NCI-H1048 (cell line): Measurements from ENCODE around the gene EXOSC7.
"Not testable (repeated sequence)": the region's sequence is repeated elsewhere in the genome, so short reads cannot be mapped to it uniquely, and the experiment has no call there.

ENCODE experiments used
- DNase-seq: peaks from one replicate; lab custom pipeline; 2025; lab: John Stamatoyannopoulos, UW

The EXOSC7 gene

DNA sequence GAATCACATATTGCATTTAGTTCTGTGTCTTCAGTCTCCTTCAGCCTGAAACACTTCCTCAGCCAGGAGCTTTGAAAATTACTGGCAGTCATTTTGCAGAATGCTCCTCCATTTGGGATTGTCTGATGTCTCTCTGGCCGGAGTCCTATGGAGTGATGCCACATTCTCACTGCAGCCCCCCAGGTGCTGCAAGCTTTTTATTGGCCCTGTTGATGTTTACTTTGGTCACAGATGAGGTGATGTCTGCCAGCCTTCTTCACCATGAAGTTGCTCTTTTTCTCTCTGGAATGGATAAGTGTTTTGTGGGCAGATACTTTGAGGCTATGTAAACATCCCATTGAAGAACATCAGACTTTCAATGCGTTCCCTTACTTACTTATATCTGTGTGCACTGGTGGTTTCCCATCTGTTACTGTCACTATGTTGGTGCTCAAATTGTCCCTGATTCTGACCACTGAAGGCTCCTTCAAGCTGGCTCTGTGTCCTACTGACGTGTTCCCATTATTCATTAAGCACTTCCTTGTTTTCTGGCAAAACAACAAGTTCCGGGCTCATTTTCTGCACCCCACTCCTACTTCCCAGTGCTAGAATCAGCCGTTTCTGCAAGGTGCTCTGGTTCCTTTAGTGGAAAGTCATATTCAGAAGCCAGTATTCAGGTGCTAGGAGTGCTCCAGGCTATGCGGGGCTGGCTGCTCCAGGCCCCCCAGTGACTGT, 48.7 kb downstream of the EXOSC7 start:
- no peak for DNase-seq

DNA sequence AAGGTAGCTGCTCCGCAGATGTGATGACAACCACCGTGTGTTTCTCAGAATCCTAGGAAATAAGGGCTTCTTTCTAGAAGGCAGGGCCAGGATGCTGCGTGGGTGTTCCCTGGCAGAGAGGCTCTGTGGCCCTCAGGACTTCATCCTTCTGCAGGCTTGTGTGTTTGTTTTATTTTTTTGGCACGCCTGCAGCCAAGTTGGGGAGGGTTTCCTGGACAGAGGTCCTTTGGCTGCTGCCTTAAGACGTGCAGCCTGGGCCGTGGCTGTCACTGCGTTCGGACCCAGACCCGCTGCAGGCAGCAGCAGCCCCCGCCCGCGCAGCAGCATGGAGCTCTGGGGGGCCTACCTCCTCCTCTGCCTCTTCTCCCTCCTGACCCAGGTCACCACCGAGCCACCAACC, 50.0 kb downstream of the EXOSC7 start, which contains the start of gene CLEC3B:
Gene CLEC3B, plus strand, starts transcription at position 266 of the 400 bp plus-strand sequence. Its CDS starts 60 bp downstream, at position 326.
- DNase-seq: no peak

DNA sequence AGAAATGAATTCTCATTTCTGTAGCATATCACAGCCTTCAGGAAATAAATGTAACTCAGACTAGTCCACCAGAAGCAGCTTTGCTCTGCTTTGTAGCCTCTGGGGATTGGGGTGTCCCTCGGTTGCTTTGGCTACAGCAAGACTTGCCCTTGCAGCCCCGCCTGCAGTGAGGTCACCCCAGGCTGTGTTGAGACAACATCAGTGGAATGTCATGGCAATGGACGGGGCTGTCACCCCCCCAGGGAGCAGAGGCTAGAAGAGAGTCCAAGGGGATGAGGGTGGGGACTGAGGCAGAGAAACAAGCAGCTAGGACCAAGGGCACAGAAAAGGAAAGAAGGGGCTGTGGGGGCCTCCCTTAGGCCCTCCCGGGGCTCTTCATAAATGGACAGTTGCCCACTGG, 50.9 kb downstream of the EXOSC7 start:
- no peak for DNase-seq

DNA sequence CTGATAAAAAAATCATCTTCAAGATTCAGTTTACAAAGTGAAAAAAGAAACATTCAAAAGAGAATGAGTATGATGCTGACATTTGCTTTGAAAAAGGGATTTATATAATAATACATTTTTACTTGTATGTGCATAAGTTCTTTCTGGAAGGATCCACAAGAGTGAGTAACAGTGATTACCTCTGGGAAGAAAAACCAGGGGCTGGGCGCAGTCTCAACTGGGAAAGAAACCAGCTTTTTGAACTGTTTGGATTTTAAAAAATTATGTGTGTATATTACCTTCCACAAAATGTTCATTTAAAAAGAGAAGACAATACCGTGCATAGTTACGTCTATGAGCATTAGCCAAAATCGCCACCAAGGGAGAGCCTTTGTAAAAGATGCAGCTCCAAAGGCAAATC, 51.4 kb downstream of the EXOSC7 start:
- no peak for DNase-seq

DNA sequence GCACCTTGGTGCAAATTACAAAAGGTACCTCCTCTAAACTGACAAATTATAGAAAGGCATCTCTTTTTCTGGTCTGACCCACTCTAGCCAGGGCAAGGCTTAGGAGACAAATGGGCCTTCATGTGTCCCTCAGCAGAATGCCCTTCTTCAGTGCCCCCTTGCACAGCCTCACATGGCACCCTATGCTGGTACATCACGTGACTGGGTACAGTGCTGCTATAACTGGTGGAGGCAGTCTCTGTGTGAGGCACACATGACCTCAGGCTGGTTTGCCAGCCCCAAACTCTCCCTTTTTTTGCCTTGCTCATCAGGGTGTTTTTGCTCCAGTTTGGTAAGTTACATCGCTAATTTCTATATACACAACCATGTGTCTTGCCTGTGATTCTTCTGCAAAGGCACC, 53.2 kb downstream of the EXOSC7 start:
- no peak for DNase-seq

DNA sequence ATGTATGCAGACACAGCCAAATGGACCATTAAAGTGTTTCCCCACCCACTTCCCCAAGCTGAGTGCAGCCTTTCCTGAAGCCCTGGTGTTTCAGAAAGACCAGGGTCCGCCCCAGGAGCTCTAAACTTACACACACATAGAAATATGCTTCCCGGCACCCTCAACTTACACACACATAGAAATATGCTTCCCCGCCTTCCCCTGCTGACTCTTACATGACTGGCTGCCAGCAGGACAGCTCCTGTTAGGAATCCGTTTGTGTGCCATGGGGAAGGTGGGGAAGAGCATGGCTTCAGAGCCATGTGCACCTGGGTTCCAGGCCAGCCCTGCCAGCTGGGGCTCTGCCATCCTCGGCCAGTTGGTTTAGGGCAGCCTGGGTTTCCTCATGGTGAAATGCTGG, 53.6 kb downstream of the EXOSC7 start:
- DNase-seq: no peak

DNA sequence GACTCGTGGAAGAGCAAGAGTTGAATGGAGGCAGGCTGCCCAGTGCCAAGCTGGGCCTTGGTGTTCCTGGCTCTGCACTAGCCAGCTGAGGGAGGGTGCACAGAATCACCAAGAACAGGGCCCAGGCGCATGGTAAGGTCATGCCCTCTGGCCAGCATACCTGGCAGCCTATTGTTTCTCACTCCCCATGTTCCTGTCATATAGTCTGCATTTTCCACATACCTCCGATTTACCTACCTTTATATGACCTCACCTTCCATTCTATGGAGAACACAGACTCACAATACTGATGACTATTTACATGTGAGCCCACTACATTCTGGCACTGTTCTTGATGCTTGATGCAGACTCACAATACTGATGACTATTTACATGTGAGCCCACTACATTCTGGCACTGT, 55.5 kb downstream of the EXOSC7 start:
- no peak for DNase-seq

DNA sequence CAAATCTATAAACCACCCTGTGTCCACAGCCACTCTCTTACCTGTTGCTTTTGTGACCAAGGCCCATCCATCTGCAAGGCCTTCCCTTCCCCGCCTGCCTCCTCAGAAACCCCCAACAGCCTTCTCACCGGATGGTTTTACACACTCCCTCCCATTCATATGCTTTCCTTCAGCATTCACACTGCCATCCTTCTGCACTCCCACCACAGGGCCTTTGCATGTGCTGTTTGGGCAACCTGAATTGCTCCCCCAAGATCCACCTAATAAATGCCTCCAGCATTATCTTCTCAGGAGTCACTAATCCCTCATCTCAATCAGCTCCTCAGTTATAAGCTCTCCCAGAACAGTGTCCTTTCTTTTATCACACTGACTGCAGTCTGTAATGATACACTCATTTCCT, 56.1 kb downstream of the EXOSC7 start:
- no peak for DNase-seq

DNA sequence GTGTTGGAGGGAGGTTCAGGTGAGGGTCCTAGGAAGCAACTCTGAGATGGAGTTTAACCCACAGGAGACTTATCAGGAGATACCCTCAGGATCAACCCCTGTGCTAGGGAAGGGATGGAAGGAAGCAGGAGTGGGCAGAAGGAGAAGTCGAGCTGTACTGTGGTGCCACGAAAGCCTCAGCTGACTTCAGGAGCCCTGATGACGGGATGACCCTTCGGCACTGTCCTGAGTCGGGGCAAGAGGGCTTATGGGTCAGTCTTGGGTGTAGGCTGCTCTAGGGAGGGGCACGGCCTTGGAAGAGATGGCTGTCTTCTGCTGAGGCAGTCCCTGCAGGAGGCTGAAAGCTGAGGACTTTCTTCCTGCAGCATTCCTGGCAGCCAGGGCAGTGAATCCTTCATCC, 57.7 kb downstream of the EXOSC7 start:
- DNase-seq: no peak

DNA sequence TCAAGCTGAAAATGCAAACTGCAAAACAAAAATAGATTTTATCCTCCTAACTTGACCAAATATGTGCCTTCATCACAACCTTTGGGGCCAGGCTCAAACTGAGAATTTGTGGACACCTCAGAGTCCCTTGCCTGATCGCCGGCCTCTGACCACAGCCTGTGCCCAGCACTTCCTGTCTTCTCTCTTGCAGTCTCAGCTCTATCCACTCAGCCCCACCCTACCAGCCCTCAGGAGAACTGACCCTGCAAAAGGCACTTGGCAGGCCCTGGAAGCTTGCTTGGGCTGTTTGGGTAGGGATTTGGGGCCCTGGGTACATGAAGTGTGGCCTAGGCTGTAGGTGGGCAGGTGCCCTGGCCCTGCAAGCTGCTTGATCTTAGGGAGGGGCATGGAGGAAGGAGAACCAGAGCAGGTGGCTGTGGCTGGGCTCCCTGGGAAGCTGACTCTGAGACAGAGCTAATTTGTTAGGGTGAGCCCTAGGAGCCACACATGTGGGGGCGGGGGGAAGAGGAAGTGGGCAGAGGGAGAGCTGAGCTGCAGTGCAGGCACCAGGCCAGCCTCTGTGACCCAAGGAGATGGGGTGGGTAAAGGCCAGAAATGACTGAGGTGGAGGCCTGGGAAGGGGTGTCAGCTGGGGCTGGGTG, 58.7 kb downstream of the EXOSC7 start:
- DNase-seq: no peak

DNA sequence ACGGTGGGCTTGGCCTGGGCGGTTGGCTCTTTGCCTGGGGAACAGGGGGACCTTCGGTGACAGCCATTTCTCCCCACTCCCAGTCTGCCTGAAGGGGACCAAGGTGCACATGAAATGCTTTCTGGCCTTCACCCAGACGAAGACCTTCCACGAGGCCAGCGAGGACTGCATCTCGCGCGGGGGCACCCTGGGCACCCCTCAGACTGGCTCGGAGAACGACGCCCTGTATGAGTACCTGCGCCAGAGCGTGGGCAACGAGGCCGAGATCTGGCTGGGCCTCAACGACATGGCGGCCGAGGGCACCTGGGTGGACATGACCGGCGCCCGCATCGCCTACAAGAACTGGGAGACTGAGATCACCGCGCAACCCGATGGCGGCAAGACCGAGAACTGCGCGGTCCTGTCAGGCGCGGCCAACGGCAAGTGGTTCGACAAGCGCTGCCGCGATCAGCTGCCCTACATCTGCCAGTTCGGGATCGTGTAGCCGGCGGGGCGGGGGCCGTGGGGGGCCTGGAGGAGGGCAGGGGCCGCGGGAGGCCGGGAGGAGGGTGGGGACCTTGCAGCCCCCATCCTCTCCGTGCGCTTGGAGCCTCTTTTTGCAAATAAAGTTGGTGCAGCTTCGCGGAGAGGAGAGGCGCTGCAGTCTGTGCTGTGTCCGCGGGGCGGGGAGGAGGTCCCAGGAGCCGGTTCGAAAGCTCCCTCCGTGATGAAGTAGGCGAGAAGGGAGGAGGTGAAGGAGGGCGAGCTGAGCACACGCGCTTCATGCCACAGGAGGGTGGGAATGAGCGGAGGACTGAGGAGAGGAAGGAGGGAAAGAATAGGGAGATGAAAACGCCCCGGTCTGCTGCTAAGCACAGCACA, 59.6 kb downstream of the EXOSC7 start:
- no peak for DNase-seq

DNA sequence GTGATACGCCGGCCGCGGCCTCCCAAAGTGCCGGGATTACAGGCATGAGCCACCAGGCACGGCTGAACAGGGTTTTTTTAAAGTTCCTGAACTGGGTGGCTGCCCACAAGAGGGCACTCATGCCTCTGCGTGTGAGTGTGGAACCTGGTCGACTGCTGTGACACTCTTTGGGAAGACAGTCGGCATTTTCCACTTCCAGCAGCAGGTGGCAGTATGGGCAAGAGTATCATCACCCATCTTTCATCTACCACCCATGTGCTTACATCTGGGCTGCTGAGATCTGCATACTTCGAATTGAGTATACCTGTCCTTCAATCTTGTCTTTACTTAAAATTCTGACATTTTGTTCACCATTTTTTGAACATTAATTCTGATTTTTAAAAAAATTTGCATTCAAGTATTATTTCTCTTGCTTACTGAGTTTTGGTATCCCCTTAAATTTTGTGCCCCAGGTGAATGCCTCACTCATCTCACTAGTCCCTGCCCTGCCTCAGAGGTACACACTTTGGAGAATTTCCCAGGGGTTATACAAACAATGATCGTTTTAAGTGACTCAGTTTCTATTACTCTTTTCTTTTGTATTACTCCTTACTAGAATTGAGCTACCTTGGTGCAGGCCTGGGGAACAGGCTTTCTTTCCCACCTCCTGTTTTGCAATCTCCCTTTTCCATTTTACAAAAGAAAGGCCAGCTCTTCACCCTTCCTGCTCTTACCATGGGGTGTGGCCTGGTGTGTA, 61.8 kb downstream of the EXOSC7 start:
- peak; percentile 61 for DNase-seq

DNA sequence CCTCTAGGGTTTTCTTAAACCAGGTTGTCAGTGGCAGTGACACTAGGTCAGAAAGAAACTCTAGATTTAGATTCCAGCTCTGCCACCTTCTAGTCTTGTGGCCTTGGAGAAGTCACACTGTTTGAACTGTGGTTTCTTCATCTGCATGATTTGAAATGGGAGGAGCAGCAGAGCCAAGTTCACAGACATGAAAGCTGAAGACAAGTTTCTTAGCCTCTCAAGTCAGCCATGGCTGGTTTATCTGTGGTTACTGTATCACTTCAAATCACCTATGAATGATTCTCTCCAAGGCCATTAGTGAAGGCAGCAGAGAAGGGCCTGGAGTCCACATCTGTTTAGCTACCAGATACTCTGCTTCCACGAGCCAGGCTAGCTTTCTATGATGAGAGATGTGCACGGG, 65.6 kb downstream of the EXOSC7 start:
- no peak for DNase-seq

DNA sequence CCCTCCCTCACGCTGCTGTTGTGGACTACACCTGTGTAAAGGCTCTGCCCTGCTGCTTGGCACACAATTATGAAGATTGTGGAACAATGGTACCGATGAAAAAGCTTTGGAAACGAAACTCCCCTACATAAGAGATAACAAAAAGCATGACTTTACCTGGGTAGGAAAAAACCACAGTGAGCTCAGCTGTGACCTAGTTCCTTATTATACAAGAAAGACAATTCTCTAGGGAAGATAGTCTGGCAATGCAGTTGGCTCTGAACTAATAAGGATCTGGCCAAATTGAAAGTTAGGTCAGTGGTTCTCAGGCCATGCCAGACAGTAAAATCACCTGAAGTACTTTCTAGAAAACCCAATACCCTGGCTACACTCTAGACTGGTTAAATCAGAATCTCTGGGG, 66.1 kb downstream of the EXOSC7 start:
- DNase-seq: no peak

DNA sequence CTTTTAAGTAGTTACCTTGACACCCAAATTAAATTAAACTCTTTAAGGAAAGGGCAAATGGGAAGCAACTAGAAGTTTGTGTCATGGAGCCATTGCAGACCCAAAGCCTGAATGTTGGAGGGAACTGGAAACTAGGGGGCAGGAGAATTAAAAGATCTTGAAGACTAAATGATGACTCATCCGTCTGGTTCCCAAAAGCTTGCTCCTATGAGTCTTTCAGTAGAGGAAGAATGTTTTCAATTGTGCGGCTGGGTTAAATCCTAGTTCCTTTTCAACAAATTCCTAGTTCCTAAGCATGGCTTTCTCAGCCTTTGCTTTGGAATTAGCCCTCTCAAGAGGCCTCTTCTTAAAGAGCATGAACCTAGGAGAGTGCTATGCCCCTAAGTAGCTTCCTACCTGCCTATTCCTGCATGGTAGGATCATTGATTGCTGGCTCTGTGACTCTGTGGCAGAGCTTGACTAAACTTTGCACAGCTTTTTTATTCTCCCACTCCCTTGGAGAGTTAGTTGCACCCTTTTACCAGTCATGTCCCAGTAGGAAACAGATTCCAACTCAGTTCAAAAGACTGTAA, 67.8 kb downstream of the EXOSC7 start:
- no peak for DNase-seq

DNA sequence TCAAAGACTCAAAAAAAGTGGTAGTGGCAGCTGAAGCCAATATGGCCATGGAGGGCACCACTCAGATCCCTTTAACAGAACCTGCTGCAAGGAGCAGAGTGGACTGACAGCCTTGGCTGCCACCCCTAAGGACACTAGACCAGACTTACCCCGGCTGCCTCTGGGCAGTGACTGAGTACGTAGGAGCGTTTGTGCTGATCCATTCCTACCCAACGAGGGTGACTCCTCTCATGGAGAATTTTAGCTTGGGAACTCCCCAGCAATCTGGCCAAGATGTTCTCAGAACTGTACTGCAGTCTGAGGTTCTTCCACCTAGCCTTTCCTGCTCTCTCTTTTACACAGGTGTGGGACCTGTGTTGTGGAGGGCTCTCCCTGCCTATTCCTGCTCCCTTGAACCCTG, 72.2 kb downstream of the EXOSC7 start:
- DNase-seq: no peak

DNA sequence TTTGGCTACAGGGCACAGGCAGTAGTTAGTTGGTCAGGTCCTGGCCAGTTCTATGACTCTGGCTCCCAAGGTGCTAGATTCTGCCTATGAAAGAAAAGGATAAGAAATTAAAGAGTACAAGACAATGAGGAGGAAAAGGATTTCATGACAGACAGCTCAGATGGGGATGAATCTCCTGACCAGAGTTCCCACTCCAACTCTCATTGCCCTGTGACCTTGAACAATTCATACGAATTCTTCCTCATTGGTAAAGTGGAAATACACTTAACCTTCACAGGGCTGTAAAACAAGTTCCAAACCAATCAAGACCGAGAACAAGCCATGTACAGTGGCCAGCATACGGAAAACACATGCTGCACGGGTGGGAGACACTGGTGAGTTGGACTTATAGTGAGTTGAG, 73.8 kb downstream of the EXOSC7 start:
- DNase-seq: no peak

DNA sequence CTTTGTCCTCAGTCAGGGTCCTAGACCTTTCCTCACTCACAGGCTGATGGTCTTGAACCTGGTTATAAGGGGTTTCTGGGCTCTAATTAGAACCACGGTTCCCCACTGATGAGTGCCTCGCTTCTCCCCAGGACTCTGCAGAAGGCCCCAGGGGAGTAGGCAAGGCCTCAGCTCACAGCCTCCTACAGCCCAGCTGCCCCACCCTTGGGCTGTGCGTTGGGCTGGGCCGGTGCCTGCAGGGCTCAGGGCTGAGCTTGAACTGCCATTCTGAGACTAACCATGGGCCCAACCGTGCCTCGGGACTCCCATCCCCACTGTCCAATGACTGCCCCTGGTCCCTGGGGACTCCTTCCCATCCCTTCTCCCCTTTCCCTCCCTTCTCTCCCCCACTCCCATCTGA, 75.6 kb downstream of the EXOSC7 start:
- DNase-seq: no peak

DNA sequence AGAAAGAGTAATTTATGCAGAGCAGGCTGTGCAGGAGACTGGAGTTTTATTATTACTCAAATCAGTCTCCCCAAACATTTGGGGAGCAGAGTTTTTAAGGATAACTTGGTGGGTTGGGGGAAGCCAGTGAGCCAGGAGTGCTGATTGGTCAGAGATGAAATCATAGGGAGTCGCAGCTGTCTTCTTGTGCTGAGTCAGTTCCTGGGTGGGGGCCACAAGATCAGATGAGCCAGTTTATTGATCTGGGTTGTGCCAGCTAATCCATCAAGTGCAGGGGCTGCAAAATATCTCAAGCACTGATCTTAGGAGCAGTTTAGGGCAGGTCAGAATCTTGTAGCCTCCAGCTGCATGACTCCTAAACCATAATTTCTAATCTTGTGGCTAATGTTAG, 77.8 kb downstream of the EXOSC7 start:
- DNase-seq: not testable (repeated sequence)

DNA sequence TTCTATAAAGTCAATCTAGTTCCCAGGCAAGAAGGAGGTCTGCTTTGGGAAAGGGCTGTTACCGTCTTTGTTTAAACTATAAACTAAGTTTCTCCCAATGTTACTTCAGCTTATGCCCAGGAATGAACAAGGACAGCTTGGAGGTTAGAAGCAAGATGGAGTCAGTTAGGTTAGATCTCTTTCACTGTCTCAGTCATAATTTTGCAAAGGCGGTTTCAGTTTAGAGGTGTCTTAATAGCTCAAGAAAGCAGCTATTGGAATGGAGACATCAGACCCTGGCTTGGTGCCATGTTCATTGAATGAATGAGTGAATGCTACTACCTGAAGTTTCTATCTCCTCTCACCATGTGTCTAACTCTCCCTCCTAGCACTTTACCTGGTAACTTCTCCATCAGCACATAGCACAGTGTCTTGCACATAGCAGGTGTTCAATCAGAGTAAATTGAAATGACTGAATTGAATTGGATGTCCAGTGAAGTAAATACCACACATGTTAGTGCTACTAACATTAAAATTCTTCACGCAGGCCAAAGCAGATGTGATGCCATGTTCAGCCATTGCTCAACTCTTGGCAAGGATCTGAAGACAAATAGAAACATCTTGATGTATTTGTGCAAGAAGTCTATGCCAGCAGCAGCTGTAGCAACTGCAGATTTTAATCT, 78.3 kb downstream of the EXOSC7 start:
- DNase-seq: no peak

DNA sequence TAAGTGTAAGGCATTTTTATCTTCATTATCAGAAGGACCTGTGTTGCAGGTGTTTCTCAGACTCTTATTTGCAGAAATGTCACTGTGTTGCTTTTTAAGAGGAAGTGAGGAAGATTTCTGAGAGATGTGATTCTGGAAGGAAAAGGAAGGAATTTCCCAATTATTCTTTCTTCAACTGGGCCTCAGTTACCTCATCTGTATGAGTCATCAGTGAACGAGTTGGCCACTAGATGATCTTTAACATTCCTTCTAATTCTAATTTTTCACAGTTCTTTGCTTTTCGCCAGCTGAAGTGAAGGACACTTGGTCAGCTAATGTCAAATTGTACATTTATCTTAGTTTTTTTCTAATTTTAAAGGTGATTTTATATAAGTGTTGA, 79.0 kb downstream of the EXOSC7 start:
- no peak for DNase-seq
